HepG2 (cell line): ENCODE data around the gene SMIM14. TPM values are rescaled to one million over a fixed set of nuclear protein-coding genes. Genes with fewer than 3 reads are reported as not detected.
A peak's percentile ranks its signal among the peaks of the same experiment; 100 is the strongest.

ENCODE experiments used
- ADNP ChIP-seq: sonication (generic); formaldehyde crosslinking; IDR thresholded peaks from 2 replicates; pipeline ENCODE4 v1.4.0; 2020; ENCODE audit warnings: missing genetic modification reagents
- ATF3 ChIP-seq: sonication (generic); formaldehyde crosslinking; IDR thresholded peaks from 2 replicates; pipeline ENCODE4 v1.4.0; 2020; ENCODE audit warnings: missing genetic modification reagents
- CBX2 ChIP-seq, 2 experiments: fragments of 200-600 bp in 1 of 2; sonication (generic); formaldehyde crosslinking in 1 of 2; IDR thresholded peaks; 2 replicates each; pipeline versions ENCODE4 v1.7.0 to v1.8.1; 2018 to 2022; ENCODE audit warnings: low read depth in 2 of 2, low read length in 1 of 2, mild to moderate bottlenecking in 1 of 2, missing genetic modification reagents in 1 of 2
- GATA4 ChIP-seq: sonication (generic); IDR thresholded peaks from 2 replicates; pipeline ENCODE4 v1.6.1; 2016; ENCODE audit warnings: antibody characterized with exemption, low read depth, borderline replicate concordance
- HOXA9 ChIP-seq: sonication (generic); formaldehyde crosslinking; IDR thresholded peaks from 2 replicates; pipeline ENCODE4 v1.8.1; 2022; ENCODE audit warnings: missing genetic modification reagents, mild to moderate bottlenecking, moderate library complexity, borderline replicate concordance
- MAFF ChIP-seq: IDR thresholded peaks from 2 replicates; pipeline ENCODE4 v1.6.1; 2011; ENCODE audit warnings: low read depth, low read length, improper control_type of control experiment
- MBD4 ChIP-seq: IDR thresholded peaks from 2 replicates; pipeline ENCODE4 v1.6.1; 2012; ENCODE audit warnings: low read length, inconsistent platforms, borderline replicate concordance
- MEIS2 ChIP-seq: sonication (generic); formaldehyde crosslinking; IDR thresholded peaks from 2 replicates; pipeline ENCODE4 v1.9.0; 2021; ENCODE audit warnings: mild to moderate bottlenecking, missing genetic modification reagents
- MXD4 ChIP-seq: IDR thresholded peaks from 2 replicates; pipeline ENCODE4 v1.6.1; 2016; ENCODE audit warnings: mild to moderate bottlenecking, missing biosample characterization, missing genetic modification reagents
- RBM22 ChIP-seq: fragments of 200-400 bp; formaldehyde crosslinking; optimal IDR thresholded peaks from 2 replicates; pipeline ENCODE3; 2017; ENCODE audit warnings: mild to moderate bottlenecking, low read length, moderate library complexity
- SETDB1 ChIP-seq: sonication (generic); formaldehyde crosslinking; IDR thresholded peaks from 2 replicates; pipeline ENCODE4 v1.5.1; 2020; ENCODE audit warnings: missing genetic modification reagents, mild to moderate bottlenecking, borderline replicate concordance
- TERF1 ChIP-seq: sonication (generic); formaldehyde crosslinking; IDR thresholded peaks from 2 replicates; pipeline ENCODE4 v1.8.0; 2022; ENCODE audit warnings: mild to moderate bottlenecking, missing genetic modification reagents, moderate library complexity
- USF2 ChIP-seq, 2 experiments: sonication (generic) in 1 of 2; formaldehyde crosslinking in 1 of 2; IDR thresholded peaks; 2 replicates each; pipeline versions ENCODE4 v1.5.1 to v1.6.1; 2011 to 2020; ENCODE audit warnings: borderline replicate concordance in 1 of 2, low read depth in 1 of 2, low read length in 1 of 2, mild to moderate bottlenecking in 1 of 2, missing genetic modification reagents in 1 of 2, moderate library complexity in 1 of 2
- ZBTB42 ChIP-seq: sonication (generic); formaldehyde crosslinking; IDR thresholded peaks from 2 replicates; pipeline ENCODE4 v1.5.0; 2020; ENCODE audit warnings: mild to moderate bottlenecking, missing genetic modification reagents
- ZNF234 ChIP-seq: sonication (generic); formaldehyde crosslinking; conservative IDR thresholded peaks from 2 replicates; pipeline ENCODE4 v1.5.1; 2020; ENCODE audit warnings: mild to moderate bottlenecking, missing genetic modification reagents
- ZNF260 ChIP-seq: sonication (generic); formaldehyde crosslinking; IDR thresholded peaks from 2 replicates; pipeline ENCODE4 v1.4.0; 2020; ENCODE audit warnings: missing genetic modification reagents, low read depth, mild to moderate bottlenecking, borderline replicate concordance
- ZNF333 ChIP-seq: sonication (generic); formaldehyde crosslinking; IDR thresholded peaks from 2 replicates; pipeline ENCODE4 v1.4.0; 2020; ENCODE audit warnings: mild to moderate bottlenecking, missing genetic modification reagents, borderline replicate concordance
- ZNF446 ChIP-seq: sonication (generic); formaldehyde crosslinking; IDR thresholded peaks from 2 replicates; pipeline ENCODE4 v1.5.0; 2020; ENCODE audit warnings: mild to moderate bottlenecking, missing genetic modification reagents
- ZNF513 ChIP-seq: sonication (generic); formaldehyde crosslinking; conservative IDR thresholded peaks from 2 replicates; pipeline ENCODE4 v1.5.0; 2020; ENCODE audit warnings: missing genetic modification reagents
- ZNF546 ChIP-seq: sonication (generic); formaldehyde crosslinking; conservative IDR thresholded peaks from 2 replicates; pipeline ENCODE4 v1.8.1; 2023; ENCODE audit warnings: mild to moderate bottlenecking, missing genetic modification reagents
- ZNF577 ChIP-seq: sonication (generic); formaldehyde crosslinking; IDR thresholded peaks from 2 replicates; pipeline ENCODE4 v1.4.0; 2020; ENCODE audit warnings: mild to moderate bottlenecking, low read depth, missing genetic modification reagents, borderline replicate concordance
- ZNF619 ChIP-seq: sonication (generic); formaldehyde crosslinking; IDR thresholded peaks from 2 replicates; pipeline ENCODE4 v1.4.0; 2020; ENCODE audit warnings: mild to moderate bottlenecking, missing genetic modification reagents
- ZNF724P ChIP-seq: sonication (generic); formaldehyde crosslinking; IDR thresholded peaks from 2 replicates; pipeline ENCODE4 v1.8.0; 2022; ENCODE audit warnings: missing genetic modification reagents, borderline replicate concordance
- polyA plus RNA-seq, 8 experiments: library from polyadenylated mRNA; depleted of rRNA in 3 of 8; stranded (reverse) in 7 of 8; unstranded in 1 of 8; fragments of >200 nt; fragmentation: Illumina TruSeq in 4 of 8; extraction: Trizol in 4 of 8; gene quantifications; 2 replicates each; pipeline versions ENCODE4 v1.2.1 to v1.2.3, GENCODE V29; 2011 to 2016; ENCODE audit warnings: low read depth in 4 of 8, missing spikeins in 1 of 8, mixed read lengths in 1 of 8; ENCODE audit not compliant: insufficient read depth in 1 of 8
- total RNA-seq, 5 experiments: library from RNA; depleted of rRNA; stranded (reverse); fragments of >200 nt; fragmentation: Illumina TruSeq; extraction: Trizol; gene quantifications; 2 replicates each; pipeline ENCODE4 v1.2.3, GENCODE V29; 2016; ENCODE audit warnings: low read depth in 1 of 5

SMIM14 gene
- total and polyA plus RNA-seq, 2 of the 13 experiments (the other 11 are each of a cell fraction or from before 2014, with no cell fraction given) = 16.3 to 28.1 TPM

- no peak for TF ChIP-seq SETDB1 (CRISPR knock-in tag)
- TF ChIP-seq ZBTB42 (CRISPR knock-in tag) = no peak
- no peak for TF ChIP-seq ZNF333 (CRISPR knock-in tag)
- TF ChIP-seq ZNF446 (CRISPR knock-in tag) = no peak
- TF ChIP-seq ZNF619 (CRISPR knock-in tag) = 0 out of 2 replicates have a peak, but pooled peaks have one; percentile 43
- no peak for TF ChIP-seq MBD4
- no peak for TF ChIP-seq USF2 (IDR thresholded peaks at IDR 0.05; ENCODE audit: low read depth, low read length)
- no peak for TF ChIP-seq USF2 (CRISPR knock-in tag; IDR thresholded peaks at IDR 0.05; ENCODE audit: borderline replicate concordance)
- TF ChIP-seq ADNP (CRISPR knock-in tag) = peak; percentile 74; the same call in 1 of the 2 replicates
- TF ChIP-seq HOXA9 = no peak
- TF ChIP-seq GATA4 = peak; percentile 80; the same call in 1 of the 2 replicates
- TF ChIP-seq RBM22 = peak; percentile 98
- TF ChIP-seq ZNF260 = no peak
- no peak for TF ChIP-seq ZNF546
- no peak for TF ChIP-seq CBX2 (IDR thresholded peaks at IDR 0.05; ENCODE audit: low read depth, low read length)
- TF ChIP-seq CBX2 (CRISPR knock-in tag; IDR thresholded peaks at IDR 0.05; ENCODE audit: low read depth) = no peak
- no peak for TF ChIP-seq ZNF234 (CRISPR knock-in tag)
- TF ChIP-seq MAFF = peak; percentile 94
- TF ChIP-seq MXD4 = no peak
- TF ChIP-seq ATF3 (CRISPR knock-in tag) = 0 out of 2 replicates have a peak, but pooled peaks have one; percentile 49
- 0 out of 2 replicates have a peak, but pooled peaks have one; percentile 34 for TF ChIP-seq ZNF724P (CRISPR knock-in tag)
- TF ChIP-seq TERF1 (CRISPR knock-in tag) = no peak
- no peak for TF ChIP-seq ZNF513
- peak; percentile 73; the same call in 1 of the 2 replicates for TF ChIP-seq MEIS2 (CRISPR knock-in tag)
- no peak for TF ChIP-seq ZNF577 (CRISPR knock-in tag)
These were observed 123.7 kb downstream of the SMIM14 start (continued) for GRCh38 chr4:39514888-39515401.
